ENCODE data around the gene ING5.

ING5 gene

GRCh38 chr2:241762933-241763369 lies 61.1 kb downstream of the ING5 start:
- DNase-seq, result no peak

GRCh38 chr2:241763551-241764274 lies 61.9 kb downstream of the ING5 start:
- no peak for DNase-seq

GRCh38 chr2:241764275-241765241 lies 62.7 kb downstream of the ING5 start:
- DNase-seq, result no peak

- DNase-seq, result no peak
Observed at GRCh38 chr2:241767464-241768250, 65.8 kb downstream of the ING5 start.

- no peak for DNase-seq
Observed at GRCh38 chr2:241768251-241768711, 66.4 kb downstream of the ING5 start.

- DNase-seq, result no peak
Observed at GRCh38 chr2:241768850-241769249, 67.0 kb downstream of the ING5 start.

- DNase-seq, result no peak
Observed at GRCh38 chr2:241769819-241770184, 68.0 kb downstream of the ING5 start.

GRCh38 chr2:241770185-241770935 lies 68.5 kb downstream of the ING5 start:
- DNase-seq, result no peak

GRCh38 chr2:241770936-241771285 lies 69.1 kb downstream of the ING5 start:
- no peak for DNase-seq

GRCh38 chr2:241771286-241772062 lies 69.6 kb downstream of the ING5 start:
- no peak for DNase-seq

GRCh38 chr2:241772063-241772499 lies 70.2 kb downstream of the ING5 start:
- no peak for DNase-seq

GRCh38 chr2:241773511-241774418 lies 71.9 kb downstream of the ING5 start:
- no peak for DNase-seq

- no peak for DNase-seq
Observed at GRCh38 chr2:241774419-241775222, 72.8 kb downstream of the ING5 start.

- no peak for DNase-seq
Observed at GRCh38 chr2:241775223-241776177, 73.7 kb downstream of the ING5 start.

GRCh38 chr2:241776336-241777169 lies 74.7 kb downstream of the ING5 start, which contains the start of gene GAL3ST2:
Gene GAL3ST2 (plus strand): TSS chr2:241776822. CDS start chr2:241776956, 134 bp downstream.
- DNase-seq, result no peak

- DNase-seq, result no peak
Observed at GRCh38 chr2:241777170-241777685, 75.4 kb downstream of the ING5 start.

Data from inflammatory macrophage (primary cell).